Stimulated activated CD8-positive, alpha-beta memory T cell treated with anti-CD3 and anti-CD28 coated beads, Interleukin-12 subunit alpha, Interleukin-12 subunit beta, amount 100 ng/mL, for 4 hours (primary cell): ENCODE data around the gene DNAJA3.
A peak's percentile ranks its signal among the peaks of the same experiment; 100 is the strongest.

ENCODE experiments used
- DNase-seq: peaks from one replicate; pipeline ENCODE4 v3.0.0-alpha.2; 2020; ENCODE audit warnings: low read depth

The DNAJA3 gene

GRCh38 chr16:4474192-4474961, 48.7 kb downstream of the DNAJA3 start, which contains the start of gene NMRAL1:
NMRAL1 (minus strand) TSS chr16:4474625; CDS start chr16:4474132, 493 bp downstream.
- DNase-seq: peak; percentile 67

GRCh38 chr16:4475880-4476788, 50.5 kb downstream of the DNAJA3 start, which contains the start of gene HMOX2:
HMOX2 (plus strand) TSS chr16:4476398; CDS start chr16:4505525, 29,127 bp downstream.
- DNase-seq: peak; percentile 92

GRCh38 chr16:4477966-4478365, 52.3 kb downstream of the DNAJA3 start:
- DNase-seq: no peak

- DNase-seq: no peak
Observed at GRCh38 chr16:4481526-4481925, 55.9 kb downstream of the DNAJA3 start.

GRCh38 chr16:4481963-4482362, 56.3 kb downstream of the DNAJA3 start:
- no peak for DNase-seq

- no peak for DNase-seq
Observed at GRCh38 chr16:4486126-4486893, 60.6 kb downstream of the DNAJA3 start.

GRCh38 chr16:4487955-4488498, 62.4 kb downstream of the DNAJA3 start:
- DNase-seq: no peak

- DNase-seq: no peak
Observed at GRCh38 chr16:4488499-4488967, 62.9 kb downstream of the DNAJA3 start.

GRCh38 chr16:4489030-4489429, 63.4 kb downstream of the DNAJA3 start:
- no peak for DNase-seq

GRCh38 chr16:4491898-4492297, 66.2 kb downstream of the DNAJA3 start:
- DNase-seq: no peak

GRCh38 chr16:4494746-4495490, 69.2 kb downstream of the DNAJA3 start:
- no peak for DNase-seq

- DNase-seq: no peak
Observed at GRCh38 chr16:4495766-4496165, 70.1 kb downstream of the DNAJA3 start.

- no peak for DNase-seq
Observed at GRCh38 chr16:4496305-4496704, 70.6 kb downstream of the DNAJA3 start.

GRCh38 chr16:4498546-4499195, 73.0 kb downstream of the DNAJA3 start:
- no peak for DNase-seq

GRCh38 chr16:4499196-4499555, 73.5 kb downstream of the DNAJA3 start:
- no peak for DNase-seq

GRCh38 chr16:4500272-4500671, 74.6 kb downstream of the DNAJA3 start:
- DNase-seq: no peak

GRCh38 chr16:4501071-4501478, 75.4 kb downstream of the DNAJA3 start:
- no peak for DNase-seq

- peak; percentile 44 for DNase-seq
Observed at GRCh38 chr16:4505356-4506147, 79.9 kb downstream of the DNAJA3 start.
